Measurements from ENCODE around the gene PCGF3. TPM values are rescaled to one million over a fixed set of nuclear protein-coding genes. Genes with fewer than 3 reads are reported as not detected.
A peak's percentile ranks its signal among the peaks of the same experiment; 100 is the strongest.

PCGF3 gene
- polyA plus RNA-seq, 4 donors, result 27.3 to 71.6 (median 55.3) TPM

- Histone ChIP-seq H3K36me3 (ENCODE audit: control insufficient read depth in 3 of 3, insufficient read depth in 2 of 3, low read depth in 1 of 3, low read length in 3 of 3) (peaks cover 0 to 25% (median 0%) of the 10 kb centered on the region in 3 donors), H3K9me3 (ENCODE audit: control insufficient read depth in 2 of 2, insufficient read depth in 1 of 2, low read depth in 1 of 2, low read length in 1 of 2) (no peaks in the 10 kb centered on the region), H3K27me3 (ENCODE audit: control insufficient read depth in 3 of 3, insufficient read depth in 3 of 3, low read length in 3 of 3) (no peaks in the 10 kb centered on the region), H3K4me3 (ENCODE audit: low read depth in 1 of 3, low read length in 3 of 3) (no peak overlapping the region), H3K27ac (ENCODE audit: low read depth in 1 of 3, low read length in 2 of 3) (no peak overlapping the region), H3K4me1 (ENCODE audit: control insufficient read depth in 3 of 3, insufficient read depth in 2 of 3, low read depth in 1 of 3, low read length in 2 of 3) (peaks cover 2 to 45% (median 3%) of the 10 kb centered on the region in 3 donors)
- 41 to 72% (median 43%) methylated on average over 12 to 14 of the region's 14 CpGs for WGBS, 3 donors
- FAIRE-seq, result no peak
- DNase-seq, result no peak
Observed at GRCh38 chr4:678331-679103, 27.1 kb upstream of the PCGF3 start.

- H3K4me3 ChIP-seq (ENCODE audit: low read depth in 1 of 3, low read length in 3 of 3), result no peak overlapping the region
- no peaks in the 10 kb centered on the region for H3K27me3 ChIP-seq (ENCODE audit: control insufficient read depth in 3 of 3, insufficient read depth in 3 of 3, low read length in 3 of 3)
- H3K36me3 ChIP-seq (ENCODE audit: control insufficient read depth in 3 of 3, insufficient read depth in 2 of 3, low read depth in 1 of 3, low read length in 3 of 3), result peaks cover 0 to 25% (median 0%) of the 10 kb centered on the region in 3 donors
- 81 to 86% (median 83%) methylated on average over 12 to 13 of the region's 13 CpGs for WGBS, 3 donors
- no peak overlapping the region for H3K27ac ChIP-seq (ENCODE audit: low read depth in 1 of 3, low read length in 2 of 3)
- no peaks in the 10 kb centered on the region for H3K9me3 ChIP-seq (ENCODE audit: control insufficient read depth in 2 of 2, insufficient read depth in 1 of 2, low read depth in 1 of 2, low read length in 1 of 2)
- no peak for FAIRE-seq
- H3K4me1 ChIP-seq (ENCODE audit: control insufficient read depth in 3 of 3, insufficient read depth in 2 of 3, low read depth in 1 of 3, low read length in 2 of 3), result peaks cover 2 to 49% (median 3%) of the 10 kb centered on the region in 3 donors
- no peak for DNase-seq
Observed at GRCh38 chr4:679104-679481, 26.5 kb upstream of the PCGF3 start.

- H3K4me3 ChIP-seq (ENCODE audit: low read depth in 1 of 3, low read length in 3 of 3), result no peak overlapping the region
- H3K27ac ChIP-seq (ENCODE audit: low read depth in 1 of 3, low read length in 2 of 3), result no peak overlapping the region
- H3K4me1 ChIP-seq (ENCODE audit: control insufficient read depth in 3 of 3, insufficient read depth in 2 of 3, low read depth in 1 of 3, low read length in 2 of 3), result peaks cover 2 to 52% (median 3%) of the 10 kb centered on the region in 3 donors
- no peaks in the 10 kb centered on the region for H3K9me3 ChIP-seq (ENCODE audit: control insufficient read depth in 2 of 2, insufficient read depth in 1 of 2, low read depth in 1 of 2, low read length in 1 of 2)
- DNase-seq (no peak), FAIRE-seq (no peak)
- H3K27me3 ChIP-seq (ENCODE audit: control insufficient read depth in 3 of 3, insufficient read depth in 3 of 3, low read length in 3 of 3), result no peaks in the 10 kb centered on the region
- 70 to 85% (median 76%) methylated on average over 11 of the region's 11 CpGs for WGBS, 3 donors
- H3K36me3 ChIP-seq (ENCODE audit: control insufficient read depth in 3 of 3, insufficient read depth in 2 of 3, low read depth in 1 of 3, low read length in 3 of 3), result peaks cover 0 to 25% (median 0%) of the 10 kb centered on the region in 3 donors
Observed at GRCh38 chr4:679629-680028, 26.0 kb upstream of the PCGF3 start.

DNA sequence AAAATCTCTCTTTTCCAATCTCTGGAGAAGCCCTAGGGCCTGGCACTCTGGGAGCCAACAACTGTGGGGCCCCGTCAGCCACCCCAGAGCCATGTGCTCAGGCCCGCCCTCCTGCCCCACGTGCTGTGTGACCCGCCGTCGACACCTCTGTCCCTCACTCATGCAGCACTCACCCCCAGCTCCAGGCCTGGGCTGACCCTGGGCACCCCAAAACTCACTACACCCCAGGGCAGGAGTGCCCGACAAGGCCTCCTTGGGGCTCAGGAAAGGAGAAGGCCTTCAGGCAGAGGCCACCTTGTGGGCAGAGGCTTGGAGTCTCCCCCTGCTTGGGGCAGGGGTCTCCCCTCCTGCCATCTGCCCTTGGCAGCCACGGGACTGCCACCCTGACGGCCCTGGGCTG lies 25.5 kb upstream of the PCGF3 start:
- no peaks in the 10 kb centered on the region for H3K9me3 ChIP-seq (ENCODE audit: control insufficient read depth in 2 of 2, insufficient read depth in 1 of 2, low read depth in 1 of 2, low read length in 1 of 2)
- DNase-seq (no peak), FAIRE-seq (no peak)
- peaks cover 0 to 25% (median 0%) of the 10 kb centered on the region in 3 donors for H3K36me3 ChIP-seq (ENCODE audit: control insufficient read depth in 3 of 3, insufficient read depth in 2 of 3, low read depth in 1 of 3, low read length in 3 of 3)
- H3K27me3 ChIP-seq (ENCODE audit: control insufficient read depth in 3 of 3, insufficient read depth in 3 of 3, low read length in 3 of 3), result no peaks in the 10 kb centered on the region
- no peak overlapping the region for H3K27ac ChIP-seq (ENCODE audit: low read depth in 1 of 3, low read length in 2 of 3)
- H3K4me1 ChIP-seq (ENCODE audit: control insufficient read depth in 3 of 3, insufficient read depth in 2 of 3, low read depth in 1 of 3, low read length in 2 of 3), result peaks cover 1 to 50% (median 2%) of the 10 kb centered on the region in 3 donors
- H3K4me3 ChIP-seq (ENCODE audit: low read depth in 1 of 3, low read length in 3 of 3), result no peak overlapping the region
- WGBS, 3 donors, result 69 to 78% (median 72%) methylated on average over 9 of the region's 9 CpGs

DNA sequence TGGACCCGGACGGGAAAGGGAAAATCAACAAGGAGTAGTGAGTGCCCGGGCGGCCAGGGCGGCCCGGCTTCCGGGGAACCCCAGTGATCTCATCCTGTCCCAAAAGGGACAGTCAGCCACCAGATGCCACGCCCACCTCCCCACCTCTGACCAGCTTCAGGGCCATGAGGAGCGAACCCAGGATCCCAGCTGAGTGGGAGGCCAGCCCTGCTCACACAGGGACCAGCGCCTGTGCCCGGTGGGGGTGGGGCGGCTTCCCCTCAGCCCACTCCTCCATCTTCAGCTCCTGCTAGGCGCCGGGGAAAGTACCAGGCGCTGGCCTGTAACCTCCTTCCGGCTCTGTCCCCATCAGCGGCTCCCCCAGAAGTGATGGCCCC lies 25.1 kb upstream of the PCGF3 start:
- H3K4me1 ChIP-seq (ENCODE audit: control insufficient read depth in 3 of 3, insufficient read depth in 2 of 3, low read depth in 1 of 3, low read length in 2 of 3), result peaks cover 0 to 45% (median 2%) of the 10 kb centered on the region in 3 donors
- no peaks in the 10 kb centered on the region for H3K27me3 ChIP-seq (ENCODE audit: control insufficient read depth in 3 of 3, insufficient read depth in 3 of 3, low read length in 3 of 3)
- no peak overlapping the region for H3K27ac ChIP-seq (ENCODE audit: low read depth in 1 of 3, low read length in 2 of 3)
- H3K36me3 ChIP-seq (ENCODE audit: control insufficient read depth in 3 of 3, insufficient read depth in 2 of 3, low read depth in 1 of 3, low read length in 3 of 3), result peaks cover 0 to 22% (median 0%) of the 10 kb centered on the region in 3 donors
- FAIRE-seq (no peak), DNase-seq (no peak)
- H3K9me3 ChIP-seq (ENCODE audit: control insufficient read depth in 2 of 2, insufficient read depth in 1 of 2, low read depth in 1 of 2, low read length in 1 of 2), result no peaks in the 10 kb centered on the region
- 64 to 70% (median 68%) methylated on average over 17 of the region's 17 CpGs for WGBS, 3 donors
- H3K4me3 ChIP-seq (ENCODE audit: low read depth in 1 of 3, low read length in 3 of 3), result peak overlapping the region in 2 of 3 donors; percentile 34 to 35

- H3K9me3 ChIP-seq (ENCODE audit: control insufficient read depth in 2 of 2, insufficient read depth in 1 of 2, low read depth in 1 of 2, low read length in 1 of 2), result no peaks in the 10 kb centered on the region
- H3K4me3 ChIP-seq (ENCODE audit: low read depth in 1 of 3, low read length in 3 of 3), result peak overlapping the region in 2 of 3 donors; percentile 34 to 35
- DNase-seq (no peak), FAIRE-seq (no peak)
- H3K27me3 ChIP-seq (ENCODE audit: control insufficient read depth in 3 of 3, insufficient read depth in 3 of 3, low read length in 3 of 3), result no peaks in the 10 kb centered on the region
- H3K27ac ChIP-seq (ENCODE audit: low read depth in 1 of 3, low read length in 2 of 3), result no peak overlapping the region
- WGBS, 3 donors, result 26 to 49% (median 31%) methylated on average over 29 to 58 of the region's 62 CpGs
- peaks cover 0 to 21% (median 0%) of the 10 kb centered on the region in 3 donors for H3K36me3 ChIP-seq (ENCODE audit: control insufficient read depth in 3 of 3, insufficient read depth in 2 of 3, low read depth in 1 of 3, low read length in 3 of 3)
- H3K4me1 ChIP-seq (ENCODE audit: control insufficient read depth in 3 of 3, insufficient read depth in 2 of 3, low read depth in 1 of 3, low read length in 2 of 3), result peaks cover 0 to 45% (median 2%) of the 10 kb centered on the region in 3 donors
Observed at GRCh38 chr4:680928-681645, 24.5 kb upstream of the PCGF3 start.

DNA sequence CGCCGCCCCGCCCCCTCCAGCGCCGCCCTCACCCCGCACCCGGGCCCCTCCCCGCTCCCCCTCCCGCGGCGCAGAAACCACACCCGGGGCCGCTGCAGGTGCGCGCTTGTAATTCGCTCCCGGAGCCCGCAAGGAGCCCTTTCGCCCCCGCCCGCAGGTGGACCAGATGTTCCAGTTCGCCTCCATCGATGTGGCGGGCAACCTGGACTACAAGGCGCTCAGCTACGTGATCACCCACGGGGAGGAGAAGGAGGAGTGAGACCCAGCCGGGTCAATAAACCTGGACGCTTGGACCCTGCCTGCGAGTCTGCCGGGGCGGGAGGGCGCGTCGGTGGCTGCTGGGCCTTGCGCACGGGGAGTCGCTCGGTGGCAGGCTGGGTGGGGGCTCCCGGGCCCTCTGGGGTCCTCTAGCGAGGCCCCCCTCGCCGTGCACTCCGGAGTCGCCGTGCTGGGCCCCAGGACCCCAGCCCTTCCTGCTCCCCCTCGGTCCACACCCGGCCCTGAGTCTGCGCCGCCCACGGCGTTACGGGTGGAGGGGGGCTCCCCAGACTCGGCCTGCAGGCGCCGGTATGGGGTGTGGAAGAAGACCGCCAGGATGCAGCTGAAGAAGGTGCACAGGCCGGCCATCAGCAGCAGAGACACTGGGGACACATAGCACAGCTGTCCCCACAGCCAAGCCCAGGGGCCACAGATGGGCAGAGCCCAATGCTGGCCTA lies 23.7 kb upstream of the PCGF3 start:
- no peak for FAIRE-seq
- Histone ChIP-seq H3K27ac (ENCODE audit: low read depth in 1 of 3, low read length in 2 of 3) (no peak overlapping the region), H3K27me3 (ENCODE audit: control insufficient read depth in 3 of 3, insufficient read depth in 3 of 3, low read length in 3 of 3) (no peaks in the 10 kb centered on the region), H3K4me1 (ENCODE audit: control insufficient read depth in 3 of 3, insufficient read depth in 2 of 3, low read depth in 1 of 3, low read length in 2 of 3) (peaks cover 0 to 47% (median 6%) of the 10 kb centered on the region in 3 donors), H3K36me3 (ENCODE audit: control insufficient read depth in 3 of 3, insufficient read depth in 2 of 3, low read depth in 1 of 3, low read length in 3 of 3) (peaks cover 0 to 15% (median 0%) of the 10 kb centered on the region in 3 donors), H3K4me3 (ENCODE audit: low read depth in 1 of 3, low read length in 3 of 3) (peak overlapping the region in 2 of 3 donors; percentile 30 to 41), H3K9me3 (ENCODE audit: control insufficient read depth in 2 of 2, insufficient read depth in 1 of 2, low read depth in 1 of 2, low read length in 1 of 2) (no peaks in the 10 kb centered on the region)
- 32 to 79% (median 40%) methylated on average over 44 to 57 of the region's 58 CpGs for WGBS, 3 donors
- peak in 1 of 2 donors; percentile 76 for DNase-seq

- DNase-seq (peak in 1 of 2 donors; percentile 38), FAIRE-seq (no peak)
- peaks cover 0 to 50% (median 7%) of the 10 kb centered on the region in 3 donors for H3K4me1 ChIP-seq (ENCODE audit: control insufficient read depth in 3 of 3, insufficient read depth in 2 of 3, low read depth in 1 of 3, low read length in 2 of 3)
- H3K4me3 ChIP-seq (ENCODE audit: low read depth in 1 of 3, low read length in 3 of 3), result no peak overlapping the region
- H3K27me3 ChIP-seq (ENCODE audit: control insufficient read depth in 3 of 3, insufficient read depth in 3 of 3, low read length in 3 of 3), result no peaks in the 10 kb centered on the region
- peaks cover 0 to 15% (median 0%) of the 10 kb centered on the region in 3 donors for H3K36me3 ChIP-seq (ENCODE audit: control insufficient read depth in 3 of 3, insufficient read depth in 2 of 3, low read depth in 1 of 3, low read length in 3 of 3)
- H3K9me3 ChIP-seq (ENCODE audit: control insufficient read depth in 2 of 2, insufficient read depth in 1 of 2, low read depth in 1 of 2, low read length in 1 of 2), result no peaks in the 10 kb centered on the region
- H3K27ac ChIP-seq (ENCODE audit: low read depth in 1 of 3, low read length in 2 of 3), result no peak overlapping the region
- 29 to 79% (median 38%) methylated on average over 23 of the region's 23 CpGs for WGBS, 3 donors
Observed at GRCh38 chr4:682490-683172, 23.0 kb upstream of the PCGF3 start.

Data from small intestine (tissue), 7 donors.